Measurements from ENCODE around the gene ADRA2C. TPM values are rescaled to one million over a fixed set of nuclear protein-coding genes. Genes with fewer than 3 reads are reported as not detected.

Gene ADRA2C
- total and polyA plus RNA-seq, 2 of the 13 experiments (the other 11 are each of a cell fraction or from before 2014, with no cell fraction given), result 15.4 to 69.7 TPM

- TF ChIP-seq, protein P1, sequence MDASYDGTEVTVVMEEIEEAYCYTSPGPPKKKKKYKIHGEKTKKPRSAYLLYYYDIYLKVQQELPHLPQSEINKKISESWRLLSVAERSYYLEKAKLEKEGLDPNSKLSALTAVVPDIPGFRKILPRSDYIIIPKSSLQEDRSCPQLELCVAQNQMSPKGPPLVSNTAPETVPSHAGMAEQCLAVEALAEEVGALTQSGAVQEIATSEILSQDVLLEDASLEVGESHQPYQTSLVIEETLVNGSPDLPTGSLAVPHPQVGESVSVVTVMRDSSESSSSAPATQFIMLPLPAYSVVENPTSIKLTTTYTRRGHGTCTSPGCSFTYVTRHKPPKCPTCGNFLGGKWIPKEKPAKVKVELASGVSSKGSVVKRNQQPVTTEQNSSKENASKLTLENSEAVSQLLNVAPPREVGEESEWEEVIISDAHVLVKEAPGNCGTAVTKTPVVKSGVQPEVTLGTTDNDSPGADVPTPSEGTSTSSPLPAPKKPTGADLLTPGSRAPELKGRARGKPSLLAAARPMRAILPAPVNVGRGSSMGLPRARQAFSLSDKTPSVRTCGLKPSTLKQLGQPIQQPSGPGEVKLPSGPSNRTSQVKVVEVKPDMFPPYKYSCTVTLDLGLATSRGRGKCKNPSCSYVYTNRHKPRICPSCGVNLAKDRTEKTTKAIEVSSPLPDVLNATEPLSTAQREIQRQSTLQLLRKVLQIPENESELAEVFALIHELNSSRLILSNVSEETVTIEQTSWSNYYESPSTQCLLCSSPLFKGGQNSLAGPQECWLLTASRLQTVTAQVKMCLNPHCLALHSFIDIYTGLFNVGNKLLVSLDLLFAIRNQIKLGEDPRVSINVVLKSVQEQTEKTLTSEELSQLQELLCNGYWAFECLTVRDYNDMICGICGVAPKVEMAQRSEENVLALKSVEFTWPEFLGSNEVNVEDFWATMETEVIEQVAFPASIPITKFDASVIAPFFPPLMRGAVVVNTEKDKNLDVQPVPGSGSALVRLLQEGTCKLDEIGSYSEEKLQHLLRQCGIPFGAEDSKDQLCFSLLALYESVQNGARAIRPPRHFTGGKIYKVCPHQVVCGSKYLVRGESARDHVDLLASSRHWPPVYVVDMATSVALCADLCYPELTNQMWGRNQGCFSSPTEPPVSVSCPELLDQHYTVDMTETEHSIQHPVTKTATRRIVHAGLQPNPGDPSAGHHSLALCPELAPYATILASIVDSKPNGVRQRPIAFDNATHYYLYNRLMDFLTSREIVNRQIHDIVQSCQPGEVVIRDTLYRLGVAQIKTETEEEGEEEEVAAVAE (CRISPR knock-in tag; IDR thresholded peaks at IDR 0.05; ENCODE audit: borderline replicate concordance), result no peak
- TF ChIP-seq ZNF296 (CRISPR knock-in tag; conservative IDR thresholded peaks at IDR 0.05) (no peak), IKZF5 (CRISPR knock-in tag; IDR thresholded peaks at IDR 0.05) (no peak), CC2D1A (CRISPR knock-in tag; IDR thresholded peaks at IDR 0.05) (no peak), ZNF782 (CRISPR knock-in tag; IDR thresholded peaks at IDR 0.05; ENCODE audit: borderline replicate concordance) (no peak), HMGA1 (CRISPR knock-in tag; conservative IDR thresholded peaks at IDR 0.05) (no peak), ZNF430 (CRISPR knock-in tag; IDR thresholded peaks at IDR 0.05) (no peak), ZNF317 (CRISPR knock-in tag; IDR thresholded peaks at IDR 0.05) (no peak), ZNF224 (CRISPR knock-in tag; IDR thresholded peaks at IDR 0.05) (no peak), NR2C2 (CRISPR knock-in tag; IDR thresholded peaks at IDR 0.05; ENCODE audit: borderline replicate concordance) (no peak), YEATS2 (CRISPR knock-in tag; IDR thresholded peaks at IDR 0.05; ENCODE audit: borderline replicate concordance) (0 out of 2 replicates have a peak, but pooled peaks have one; percentile 7), TBP (CRISPR knock-in tag; IDR thresholded peaks at IDR 0.05) (no peak), ZNF737 (CRISPR knock-in tag; IDR thresholded peaks at IDR 0.05; ENCODE audit: borderline replicate concordance) (no peak), MNT (IDR thresholded peaks at IDR 0.05) (0 out of 2 replicates have a peak, but pooled peaks have one; percentile 20), SKIL (CRISPR knock-in tag; IDR thresholded peaks at IDR 0.05; ENCODE audit: borderline replicate concordance) (no peak), ZSCAN9 (CRISPR knock-in tag; IDR thresholded peaks at IDR 0.05; ENCODE audit: borderline replicate concordance) (no peak)
- TF ChIP-seq, protein P2, sequence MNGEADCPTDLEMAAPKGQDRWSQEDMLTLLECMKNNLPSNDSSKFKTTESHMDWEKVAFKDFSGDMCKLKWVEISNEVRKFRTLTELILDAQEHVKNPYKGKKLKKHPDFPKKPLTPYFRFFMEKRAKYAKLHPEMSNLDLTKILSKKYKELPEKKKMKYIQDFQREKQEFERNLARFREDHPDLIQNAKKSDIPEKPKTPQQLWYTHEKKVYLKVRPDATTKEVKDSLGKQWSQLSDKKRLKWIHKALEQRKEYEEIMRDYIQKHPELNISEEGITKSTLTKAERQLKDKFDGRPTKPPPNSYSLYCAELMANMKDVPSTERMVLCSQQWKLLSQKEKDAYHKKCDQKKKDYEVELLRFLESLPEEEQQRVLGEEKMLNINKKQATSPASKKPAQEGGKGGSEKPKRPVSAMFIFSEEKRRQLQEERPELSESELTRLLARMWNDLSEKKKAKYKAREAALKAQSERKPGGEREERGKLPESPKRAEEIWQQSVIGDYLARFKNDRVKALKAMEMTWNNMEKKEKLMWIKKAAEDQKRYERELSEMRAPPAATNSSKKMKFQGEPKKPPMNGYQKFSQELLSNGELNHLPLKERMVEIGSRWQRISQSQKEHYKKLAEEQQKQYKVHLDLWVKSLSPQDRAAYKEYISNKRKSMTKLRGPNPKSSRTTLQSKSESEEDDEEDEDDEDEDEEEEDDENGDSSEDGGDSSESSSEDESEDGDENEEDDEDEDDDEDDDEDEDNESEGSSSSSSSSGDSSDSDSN (CRISPR knock-in tag; IDR thresholded peaks at IDR 0.05), result no peak
Measured at GRCh38 chr4:3779509-3779908, 13.3 kb downstream of the ADRA2C start (continued).

All from HepG2 (cell line).